Measurements from ENCODE around the gene DEXI. TPM values are rescaled to one million over a fixed set of nuclear protein-coding genes. Genes with fewer than 3 reads are reported as not detected.

Gene DEXI
- total and polyA plus RNA-seq, 9 of the 15 experiments (the other 6 are each of a cell fraction or from before 2014, with no cell fraction given), result 2.9 to 40.1 (median 22.0) TPM

DNA sequence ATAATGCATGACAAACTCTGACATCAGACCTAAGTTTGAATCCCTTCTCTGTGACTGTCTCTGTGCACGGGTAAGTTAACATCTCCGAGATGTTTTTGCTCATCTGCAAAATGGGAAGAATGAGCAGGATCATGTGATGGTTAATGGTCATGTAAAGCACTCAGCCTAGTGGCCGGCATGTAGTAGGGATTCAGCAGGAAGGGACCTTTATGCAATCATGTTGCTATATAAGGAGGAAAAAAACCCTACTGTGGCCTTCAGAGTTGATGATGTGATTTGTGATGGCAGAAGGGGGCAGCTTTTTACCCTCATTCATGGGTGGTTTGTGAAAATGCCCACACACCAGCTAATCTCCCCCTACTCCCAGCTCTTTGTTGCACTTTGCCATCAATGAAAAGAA is 26.2 kb upstream of the DEXI start:
- DNase-seq (ENCODE audit: extremely low read depth in 1 of 4, low spot score in 3 of 4), result no peak
- H3K36me3 ChIP-seq (ENCODE audit: control insufficient read depth, insufficient read depth, low read length), result peaks cover 51% of the 10 kb centered on the region
- H3K9me1 ChIP-seq (ENCODE audit: control insufficient read depth, insufficient read depth, low read length), result peaks cover 4% of the 10 kb centered on the region
- peaks cover 8% of the 10 kb centered on the region; the same call in 1 of the 2 replicates for H4K20me1 ChIP-seq (replicated peaks; ENCODE audit: control insufficient read depth, insufficient read depth, low read length)
- H3K27ac ChIP-seq (ENCODE audit: extremely low read depth, low read depth, low read length), result no peak overlapping the region
- no peak overlapping the region for H3K4me3 ChIP-seq
- FAIRE-seq, result no peak
- BruUV-seq (replicated peaks), result no TSS peak
- ChIA-PET POLR2A (interaction anchor here (0.7 kb wide), 1 partner anchor 9 kb away, joined by 3 read pairs; no protein-coding TSS in a partner anchor), CTCF (ENCODE audit: low intra/inter-chr PET ratio) (interaction anchor here (0.6 kb wide), 1 partner anchor 524 kb away, joined by 3 read pairs; no protein-coding TSS in a partner anchor)
- H3K9ac ChIP-seq (ENCODE audit: insufficient read depth in 1 of 2, low read depth in 2 of 2, low read length in 2 of 2), result no peak overlapping the region
- peaks cover 3% of the 10 kb centered on the region; the same call in 2 of the 3 replicates for H3K79me2 ChIP-seq (ENCODE audit: control insufficient read depth, insufficient read depth, low read length)
- WGBS (ENCODE audit: insufficient coverage, low coverage, missing lambda C conversion rate), result 74% methylated on average over 3 of the region's 3 CpGs
- ATAC-seq, result no peak
- no peak overlapping the region for H2AFZ ChIP-seq (ENCODE audit: low read depth, low read length)
- intact Hi-C loops (cut with micrococcal nuclease), result no loop called here
- H3K27me3 ChIP-seq (ENCODE audit: control insufficient read depth in 2 of 2, insufficient read depth in 2 of 2, low read length in 2 of 2), result no peaks in the 10 kb centered on the region
- no peak overlapping the region for H3K4me2 ChIP-seq (ENCODE audit: insufficient read depth, low read length)
- in situ Hi-C loops (cut with MboI), result loop anchor here (5.0 to 25.0 kb wide), 3 partner anchors 394 to 694 kb away; partner anchors contain the start of gene SNN
- H3K9me3 ChIP-seq (replicated peaks; ENCODE audit: control insufficient read depth, insufficient read depth, low read depth, low read length), result no peaks in the 10 kb centered on the region
- H3K4me1 ChIP-seq (replicated peaks in 1 of 2; ENCODE audit: control insufficient read depth in 2 of 2, insufficient read depth in 2 of 2, low read length in 2 of 2), result peaks cover 31 to 38% of the 10 kb centered on the region in 2 experiments
- TF ChIP-seq ZNF133 (CRISPR knock-in tag; IDR thresholded peaks at IDR 0.05) (no peak), PHTF2 (CRISPR knock-in tag; IDR thresholded peaks at IDR 0.05) (no peak), LCOR (CRISPR knock-in tag; IDR thresholded peaks at IDR 0.05) (no peak), ETV1 (tag; conservative IDR thresholded peaks at IDR 0.05; ENCODE audit: low read depth) (no peak), ZNF253 (CRISPR knock-in tag; conservative IDR thresholded peaks at IDR 0.05) (no peak), GABPB2 (CRISPR knock-in tag; conservative IDR thresholded peaks at IDR 0.05) (no peak), ZNF311 (CRISPR knock-in tag; IDR thresholded peaks at IDR 0.05) (no peak), SP2 (IDR thresholded peaks at IDR 0.05; ENCODE audit: extremely low read depth, low read depth, low read length, poor library complexity, severe bottlenecking) (no peak), ZMIZ1 (IDR thresholded peaks at IDR 0.05; ENCODE audit: low read depth in 2 of 2, low read length in 2 of 2) (no peak), RBM15 (IDR thresholded peaks at IDR 0.05; ENCODE audit: insufficient read depth, low read length) (no peak)
- TF ChIP-seq, protein P1, sequence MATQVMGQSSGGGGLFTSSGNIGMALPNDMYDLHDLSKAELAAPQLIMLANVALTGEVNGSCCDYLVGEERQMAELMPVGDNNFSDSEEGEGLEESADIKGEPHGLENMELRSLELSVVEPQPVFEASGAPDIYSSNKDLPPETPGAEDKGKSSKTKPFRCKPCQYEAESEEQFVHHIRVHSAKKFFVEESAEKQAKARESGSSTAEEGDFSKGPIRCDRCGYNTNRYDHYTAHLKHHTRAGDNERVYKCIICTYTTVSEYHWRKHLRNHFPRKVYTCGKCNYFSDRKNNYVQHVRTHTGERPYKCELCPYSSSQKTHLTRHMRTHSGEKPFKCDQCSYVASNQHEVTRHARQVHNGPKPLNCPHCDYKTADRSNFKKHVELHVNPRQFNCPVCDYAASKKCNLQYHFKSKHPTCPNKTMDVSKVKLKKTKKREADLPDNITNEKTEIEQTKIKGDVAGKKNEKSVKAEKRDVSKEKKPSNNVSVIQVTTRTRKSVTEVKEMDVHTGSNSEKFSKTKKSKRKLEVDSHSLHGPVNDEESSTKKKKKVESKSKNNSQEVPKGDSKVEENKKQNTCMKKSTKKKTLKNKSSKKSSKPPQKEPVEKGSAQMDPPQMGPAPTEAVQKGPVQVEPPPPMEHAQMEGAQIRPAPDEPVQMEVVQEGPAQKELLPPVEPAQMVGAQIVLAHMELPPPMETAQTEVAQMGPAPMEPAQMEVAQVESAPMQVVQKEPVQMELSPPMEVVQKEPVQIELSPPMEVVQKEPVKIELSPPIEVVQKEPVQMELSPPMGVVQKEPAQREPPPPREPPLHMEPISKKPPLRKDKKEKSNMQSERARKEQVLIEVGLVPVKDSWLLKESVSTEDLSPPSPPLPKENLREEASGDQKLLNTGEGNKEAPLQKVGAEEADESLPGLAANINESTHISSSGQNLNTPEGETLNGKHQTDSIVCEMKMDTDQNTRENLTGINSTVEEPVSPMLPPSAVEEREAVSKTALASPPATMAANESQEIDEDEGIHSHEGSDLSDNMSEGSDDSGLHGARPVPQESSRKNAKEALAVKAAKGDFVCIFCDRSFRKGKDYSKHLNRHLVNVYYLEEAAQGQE (IDR thresholded peaks at IDR 0.05; ENCODE audit: borderline replicate concordance), result no peak
- TF ChIP-seq, protein P1 (CRISPR knock-in tag; IDR thresholded peaks at IDR 0.05; ENCODE audit: low read depth), result no peak

All from K562 (cell line).